GM23248 (cell line): ENCODE measurements around the gene ADGRG7. TPM values are rescaled to one million over a fixed set of nuclear protein-coding genes. Genes with fewer than 3 reads are reported as not detected.

ENCODE experiments used
- DNase-seq: peaks from one replicate; pipeline ENCODE4 v3.0.0-alpha.2; 2015
- H2AFZ ChIP-seq: fragments of 200-600 bp; sonication (generic); 2 replicates; pipeline ENCODE4 v1.6.1; 2016; ENCODE audit warnings: antibody characterized with exemption
- H3F3A ChIP-seq: fragments of 200-600 bp; sonication (generic); 2 replicates; pipeline ENCODE4 v1.6.1; 2016; ENCODE audit warnings: mild to moderate bottlenecking, antibody characterized with exemption, mixed run types; ENCODE audit not compliant: insufficient read depth
- H3K27ac ChIP-seq: fragments of 200-600 bp; sonication (generic); 2 replicates; pipeline ENCODE4 v1.5.1; 2016; ENCODE audit warnings: mild to moderate bottlenecking
- H3K27me3 ChIP-seq: fragments of 200-600 bp; sonication (generic); replicated peaks from 2 replicates; pipeline ENCODE4 v1.6.1; 2016; ENCODE audit warnings: mild to moderate bottlenecking; ENCODE audit not compliant: insufficient read depth
- H3K36me3 ChIP-seq: fragments of 200-600 bp; sonication (generic); 2 replicates; pipeline ENCODE4 v1.6.1; 2016; ENCODE audit warnings: low read depth, mild to moderate bottlenecking
- H3K4me1 ChIP-seq: fragments of 200-600 bp; sonication (generic); 2 replicates; pipeline ENCODE4 v1.6.1; 2016; ENCODE audit warnings: mild to moderate bottlenecking; ENCODE audit not compliant: insufficient read depth
- H3K4me2 ChIP-seq: fragments of 200-600 bp; sonication (generic); one replicate; pipeline ENCODE4 v1.6.1; 2016; ENCODE audit warnings: mild to moderate bottlenecking; ENCODE audit not compliant: unreplicated experiment
- H3K4me3 ChIP-seq: fragments of 200-600 bp; sonication (generic); 2 replicates; pipeline ENCODE4 v1.5.1; 2016; ENCODE audit warnings: mild to moderate bottlenecking
- H3K79me2 ChIP-seq: fragments of 200-600 bp; sonication (generic); 2 replicates; pipeline ENCODE4 v1.6.1; 2016; ENCODE audit warnings: mild to moderate bottlenecking; ENCODE audit not compliant: insufficient read depth
- H3K9ac ChIP-seq: fragments of 200-600 bp; sonication (generic); 2 replicates; pipeline ENCODE4 v1.6.1; 2016; ENCODE audit warnings: mild to moderate bottlenecking
- H3K9me2 ChIP-seq: fragments of 200-600 bp; sonication (generic); 2 replicates; pipeline ENCODE4 v1.6.1; 2016; ENCODE audit warnings: mixed run types, mild to moderate bottlenecking, moderate library complexity; ENCODE audit not compliant: insufficient read depth
- H3K9me3 ChIP-seq: fragments of 200-600 bp; sonication (generic); one replicate; pipeline ENCODE4 v1.6.1; 2017; ENCODE audit warnings: low read depth
- H4K20me1 ChIP-seq: fragments of 200-600 bp; sonication (generic); 2 replicates; pipeline ENCODE4 v1.6.0; 2016; ENCODE audit not compliant: insufficient read depth
- EZH2 ChIP-seq: fragments of 200-600 bp; sonication (generic); IDR thresholded peaks from 2 replicates; pipeline ENCODE4 v1.6.1; 2018; ENCODE audit warnings: antibody characterized with exemption, mild to moderate bottlenecking; ENCODE audit not compliant: insufficient read depth, poor library complexity, severe bottlenecking
- EZH2phosphoT487 ChIP-seq: fragments of 200-600 bp; sonication (generic); IDR thresholded peaks from 2 replicates; pipeline ENCODE4 v1.6.1; 2018; ENCODE audit warnings: antibody characterized with exemption, moderate library complexity, mild to moderate bottlenecking, low read depth; ENCODE audit not compliant: insufficient read depth
- WGBS, 2 experiments: methylation state at CpG; one replicate each; pipeline ENCODE4 v1.1.6; 2015 to 2017; ENCODE audit warnings: low lambda C conversion rate in 2 of 2, low coverage in 1 of 2; ENCODE audit errors: missing lambda C conversion rate in 2 of 2; 5-methylcytosine and 5-hydroxymethylcytosine counted together
- in situ Hi-C: fragments of 300-500 bp; cut with MboI; formaldehyde crosslinking; loops from 2 replicates; pipeline ENCODE4 v1.15.0; 2020
- polyA plus RNA-seq: library from polyadenylated mRNA; unstranded; fragments of >200 nt; fragmentation: Nextera tagmentation; extraction: Ambion mirVana; gene quantifications from 2 replicates; pipeline ENCODE4 v1.2.1, GENCODE V29; 2016
- total RNA-seq: library from RNA; depleted of rRNA; stranded (reverse); fragments of >200 nt; shearing (Covaris generic); gene quantifications from 2 replicates; pipeline ENCODE4 v1.2.3, GENCODE V29; 2014

The ADGRG7 gene
- total and polyA plus RNA-seq, 2 experiments from 2014 or later, result not detected

- in situ Hi-C loops, result no loop called here
Observed at GRCh38 chr3:100603469-100603868, 5.9 kb upstream of the ADGRG7 start.

GRCh38 chr3:100605358-100605757, 4.0 kb upstream of the ADGRG7 start:
- H3K4me3 ChIP-seq, result no peak overlapping the region
- no peaks in the 10 kb centered on the region for H4K20me1 ChIP-seq
- no peak overlapping the region for H3K9ac ChIP-seq
- H3K36me3 ChIP-seq, result no peaks in the 10 kb centered on the region
- no peak overlapping the region for H2AFZ ChIP-seq
- H3F3A ChIP-seq, result no peaks in the 10 kb centered on the region
- 77 to 79% methylated on average over 8 of the region's 8 CpGs for WGBS, 2 experiments
- no peaks in the 10 kb centered on the region for H3K9me3 ChIP-seq
- DNase-seq, result no peak
- in situ Hi-C loops, result no loop called here
- no peak overlapping the region for H3K4me2 ChIP-seq
- no peaks in the 10 kb centered on the region for H3K79me2 ChIP-seq
- TF ChIP-seq EZH2 (no peak), EZH2phosphoT487 (no peak)
- no peak overlapping the region for H3K27ac ChIP-seq
- H3K27me3 ChIP-seq, result peaks cover 24% of the 10 kb centered on the region
- 0 out of 2 replicates have a peak, but pooled peaks cover 7% of the 10 kb centered on the region for H3K4me1 ChIP-seq
- H3K9me2 ChIP-seq, result no peaks in the 10 kb centered on the region

More at GRCh38 chr3:100603469-100603868, 5.9 kb upstream of the ADGRG7 start:
- H3K4me3 ChIP-seq, result no peak overlapping the region
- no peaks in the 10 kb centered on the region for H3K79me2 ChIP-seq
- H3F3A ChIP-seq, result no peaks in the 10 kb centered on the region
- peak; percentile 62 for DNase-seq
- WGBS, 2 experiments, result 52 to 55% methylated on average over 5 of the region's 5 CpGs
- H3K9me2 ChIP-seq, result no peaks in the 10 kb centered on the region
- no peaks in the 10 kb centered on the region for H3K36me3 ChIP-seq
- H3K27ac ChIP-seq, result no peak overlapping the region
- peaks cover 11% of the 10 kb centered on the region; the same call in 1 of the 2 replicates for H3K27me3 ChIP-seq
- H3K9ac ChIP-seq, result no peak overlapping the region
- H4K20me1 ChIP-seq, result no peaks in the 10 kb centered on the region
- no peak overlapping the region for H2AFZ ChIP-seq
- H3K9me3 ChIP-seq, result no peaks in the 10 kb centered on the region
- H3K4me2 ChIP-seq, result no peak overlapping the region
- H3K4me1 ChIP-seq, result 0 out of 2 replicates have a peak, but pooled peaks cover 7% of the 10 kb centered on the region
- no peak for TF ChIP-seq EZH2
- TF ChIP-seq EZH2phosphoT487, result no peak

- Histone ChIP-seq H3K9me3 (no peaks in the 10 kb centered on the region), H3K4me2 (no peak overlapping the region), H3K4me3 (no peak overlapping the region), H2AFZ (no peak overlapping the region), H3K36me3 (no peaks in the 10 kb centered on the region), H3K9me2 (no peaks in the 10 kb centered on the region), H3K4me1 (0 out of 2 replicates have a peak, but pooled peaks cover 7% of the 10 kb centered on the region), H3K9ac (no peak overlapping the region), H3F3A (no peaks in the 10 kb centered on the region), H3K27ac (no peak overlapping the region), H4K20me1 (no peaks in the 10 kb centered on the region), H3K79me2 (no peaks in the 10 kb centered on the region), H3K27me3 (peaks cover 38% of the 10 kb centered on the region)
- in situ Hi-C loops, result no loop called here
- TF ChIP-seq EZH2, result no peak
- TF ChIP-seq EZH2phosphoT487, result no peak
- DNase-seq, result no peak
Observed at GRCh38 chr3:100606894-100607512, 2.4 kb upstream of the ADGRG7 start.

GRCh38 chr3:100609963-100610362, 562 bp downstream of the ADGRG7 start:
- no peak for DNase-seq
- no peaks in the 10 kb centered on the region for H3F3A ChIP-seq
- TF ChIP-seq EZH2phosphoT487 (no peak), EZH2 (no peak)
- H4K20me1 ChIP-seq, result no peaks in the 10 kb centered on the region
- no peak overlapping the region for H3K4me2 ChIP-seq
- no peaks in the 10 kb centered on the region for H3K9me3 ChIP-seq
- no peak overlapping the region for H2AFZ ChIP-seq
- H3K36me3 ChIP-seq, result no peaks in the 10 kb centered on the region
- no peaks in the 10 kb centered on the region for H3K9me2 ChIP-seq
- in situ Hi-C loops, result no loop called here
- WGBS, 2 experiments, result 45 to 64% methylated on average over 2 of the region's 2 CpGs
- peaks cover 43% of the 10 kb centered on the region for H3K27me3 ChIP-seq
- no peaks in the 10 kb centered on the region for H3K4me1 ChIP-seq
- H3K79me2 ChIP-seq, result no peaks in the 10 kb centered on the region
- H3K27ac ChIP-seq, result no peak overlapping the region
- no peak overlapping the region for H3K4me3 ChIP-seq
- no peak overlapping the region for H3K9ac ChIP-seq
